ENCODE measurements around the gene INCENP.

The INCENP gene

GRCh38 chr11:62125881-62126280, 2.1 kb downstream of the INCENP start:
- no peaks in the 10 kb centered on the region for H3K27me3 ChIP-seq (ENCODE audit: insufficient read depth, low read length)
- H3K36me3 ChIP-seq (ENCODE audit: insufficient read depth, low read length), result peaks cover 51% of the 10 kb centered on the region
- no peaks in the 10 kb centered on the region for H3K9me2 ChIP-seq (ENCODE audit: low read depth, low read length)
- peak overlapping the region; percentile 98 for H3K9ac ChIP-seq (ENCODE audit: low read length)
- no peak overlapping the region for H2AFZ ChIP-seq (ENCODE audit: low read length)
- peak overlapping the region; percentile 97 for H3K4me3 ChIP-seq (ENCODE audit: low read depth, low read length, poor library complexity, severe bottlenecking)
- H4K20me1 ChIP-seq (ENCODE audit: insufficient read depth, low read length), result no peaks in the 10 kb centered on the region
- peaks cover 19% of the 10 kb centered on the region for H3K4me1 ChIP-seq (ENCODE audit: insufficient read depth, low read length, severe bottlenecking)
- H3F3A ChIP-seq (ENCODE audit: insufficient read depth, low read length), result no peaks in the 10 kb centered on the region
- no peaks in the 10 kb centered on the region for H3K9me3 ChIP-seq (ENCODE audit: low read length)
- H3K79me2 ChIP-seq (ENCODE audit: insufficient read depth, low read length), result peaks cover 38% of the 10 kb centered on the region
- peak overlapping the region; percentile 88 for H3K4me2 ChIP-seq (ENCODE audit: low read length)
- no peak overlapping the region for H3K27ac ChIP-seq (ENCODE audit: low read depth, low read length, poor library complexity, severe bottlenecking)
- TF ChIP-seq EZH2 (IDR thresholded peaks at IDR 0.05; ENCODE audit: borderline replicate concordance, low read length), result no peak
- TF ChIP-seq, protein P1, sequence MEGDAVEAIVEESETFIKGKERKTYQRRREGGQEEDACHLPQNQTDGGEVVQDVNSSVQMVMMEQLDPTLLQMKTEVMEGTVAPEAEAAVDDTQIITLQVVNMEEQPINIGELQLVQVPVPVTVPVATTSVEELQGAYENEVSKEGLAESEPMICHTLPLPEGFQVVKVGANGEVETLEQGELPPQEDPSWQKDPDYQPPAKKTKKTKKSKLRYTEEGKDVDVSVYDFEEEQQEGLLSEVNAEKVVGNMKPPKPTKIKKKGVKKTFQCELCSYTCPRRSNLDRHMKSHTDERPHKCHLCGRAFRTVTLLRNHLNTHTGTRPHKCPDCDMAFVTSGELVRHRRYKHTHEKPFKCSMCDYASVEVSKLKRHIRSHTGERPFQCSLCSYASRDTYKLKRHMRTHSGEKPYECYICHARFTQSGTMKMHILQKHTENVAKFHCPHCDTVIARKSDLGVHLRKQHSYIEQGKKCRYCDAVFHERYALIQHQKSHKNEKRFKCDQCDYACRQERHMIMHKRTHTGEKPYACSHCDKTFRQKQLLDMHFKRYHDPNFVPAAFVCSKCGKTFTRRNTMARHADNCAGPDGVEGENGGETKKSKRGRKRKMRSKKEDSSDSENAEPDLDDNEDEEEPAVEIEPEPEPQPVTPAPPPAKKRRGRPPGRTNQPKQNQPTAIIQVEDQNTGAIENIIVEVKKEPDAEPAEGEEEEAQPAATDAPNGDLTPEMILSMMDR (IDR thresholded peaks at IDR 0.05; ENCODE audit: low read length), result no peak

DNA sequence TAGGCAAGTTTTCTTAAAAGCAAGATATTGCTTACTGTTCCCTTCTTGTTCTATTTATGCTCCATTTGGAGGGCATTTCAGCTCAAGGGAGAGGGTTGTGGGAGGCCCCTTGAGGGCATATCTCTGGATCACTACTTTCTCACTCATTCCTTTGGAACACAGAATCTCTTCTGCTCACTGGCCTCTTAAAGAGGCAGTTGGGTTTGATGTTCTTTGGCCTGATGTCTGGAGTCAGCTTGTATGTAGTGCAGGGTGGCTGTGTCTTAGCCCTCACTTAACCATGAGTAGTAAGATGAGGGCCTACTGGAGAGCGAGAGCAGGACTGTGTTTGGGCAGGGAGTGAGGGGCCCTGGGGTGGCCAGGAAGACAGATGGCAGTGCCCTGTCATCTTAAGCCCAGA, 3.6 kb downstream of the INCENP start:
- H3K9me3 ChIP-seq (ENCODE audit: low read length), result no peaks in the 10 kb centered on the region
- no peaks in the 10 kb centered on the region for H3F3A ChIP-seq (ENCODE audit: insufficient read depth, low read length)
- peaks cover 19% of the 10 kb centered on the region for H3K4me1 ChIP-seq (ENCODE audit: insufficient read depth, low read length, severe bottlenecking)
- no peak overlapping the region for H3K4me3 ChIP-seq (ENCODE audit: low read depth, low read length, poor library complexity, severe bottlenecking)
- H4K20me1 ChIP-seq (ENCODE audit: insufficient read depth, low read length), result no peaks in the 10 kb centered on the region
- no peak overlapping the region for H3K27ac ChIP-seq (ENCODE audit: low read depth, low read length, poor library complexity, severe bottlenecking)
- H3K79me2 ChIP-seq (ENCODE audit: insufficient read depth, low read length), result peaks cover 42% of the 10 kb centered on the region
- H3K9ac ChIP-seq (ENCODE audit: low read length), result no peak overlapping the region
- no peaks in the 10 kb centered on the region for H3K27me3 ChIP-seq (ENCODE audit: insufficient read depth, low read length)
- H2AFZ ChIP-seq (ENCODE audit: low read length), result no peak overlapping the region
- no peak overlapping the region for H3K4me2 ChIP-seq (ENCODE audit: low read length)
- H3K9me2 ChIP-seq (ENCODE audit: low read depth, low read length), result no peaks in the 10 kb centered on the region
- TF ChIP-seq EZH2 (IDR thresholded peaks at IDR 0.05; ENCODE audit: borderline replicate concordance, low read length), result no peak
- peaks cover 67% of the 10 kb centered on the region for H3K36me3 ChIP-seq (ENCODE audit: insufficient read depth, low read length)

DNA sequence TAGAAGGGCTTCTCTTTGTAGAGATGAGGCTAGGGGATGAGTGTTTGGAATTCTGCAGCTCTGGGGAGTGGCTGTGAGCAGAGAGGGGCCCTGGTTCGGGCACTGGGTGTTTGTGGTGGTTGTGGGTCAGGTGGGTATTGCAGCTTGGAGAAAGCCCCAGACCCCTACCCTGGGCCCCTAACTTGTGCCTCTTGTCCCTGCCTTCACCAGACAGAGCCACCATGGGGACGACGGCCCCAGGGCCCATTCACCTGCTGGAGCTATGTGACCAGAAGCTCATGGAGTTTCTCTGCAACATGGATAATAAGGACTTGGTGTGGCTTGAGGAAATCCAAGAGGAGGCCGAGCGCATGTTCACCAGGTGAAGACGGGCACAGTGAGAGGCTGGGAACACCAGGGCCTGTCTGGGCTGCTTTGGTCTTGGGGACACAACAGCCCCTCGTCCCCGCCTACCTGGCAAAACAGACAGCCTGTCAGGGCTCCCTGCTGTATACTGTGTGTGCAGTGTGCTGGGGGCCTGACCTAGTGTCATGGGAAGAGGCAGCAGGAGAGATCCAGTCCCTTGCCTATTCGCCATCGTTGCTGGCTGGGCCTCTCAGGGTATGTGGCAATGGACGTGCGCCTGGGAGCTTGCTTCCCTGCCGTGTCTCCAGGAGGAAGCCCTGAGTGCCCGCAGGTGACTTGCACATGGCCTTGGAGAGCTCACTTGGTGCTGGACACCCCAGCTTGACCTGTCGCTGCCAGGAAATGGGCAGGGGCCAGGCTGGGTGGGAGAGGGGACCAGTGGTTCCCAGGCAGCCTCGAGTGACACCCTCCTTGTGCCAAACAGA, 4.3 kb downstream of the INCENP start:
- Histone ChIP-seq H4K20me1 (ENCODE audit: insufficient read depth, low read length) (no peaks in the 10 kb centered on the region), H3K27ac (ENCODE audit: low read depth, low read length, poor library complexity, severe bottlenecking) (no peak overlapping the region), H3K36me3 (ENCODE audit: insufficient read depth, low read length) (peaks cover 73% of the 10 kb centered on the region), H3F3A (ENCODE audit: insufficient read depth, low read length) (no peaks in the 10 kb centered on the region), H3K27me3 (ENCODE audit: insufficient read depth, low read length) (no peaks in the 10 kb centered on the region), H3K9me3 (ENCODE audit: low read length) (no peaks in the 10 kb centered on the region), H3K4me1 (ENCODE audit: insufficient read depth, low read length, severe bottlenecking) (peaks cover 17% of the 10 kb centered on the region), H3K79me2 (ENCODE audit: insufficient read depth, low read length) (peaks cover 49% of the 10 kb centered on the region), H3K4me3 (ENCODE audit: low read depth, low read length, poor library complexity, severe bottlenecking) (no peak overlapping the region), H3K9ac (ENCODE audit: low read length) (no peak overlapping the region), H2AFZ (ENCODE audit: low read length) (no peak overlapping the region), H3K4me2 (ENCODE audit: low read length) (no peak overlapping the region), H3K9me2 (ENCODE audit: low read depth, low read length) (no peaks in the 10 kb centered on the region)
- TF ChIP-seq EZH2 (IDR thresholded peaks at IDR 0.05; ENCODE audit: borderline replicate concordance, low read length), result no peak
- TF ChIP-seq, protein P1 (IDR thresholded peaks at IDR 0.05; ENCODE audit: low read length), result no peak
